ENCODE data around the gene REM1.
"Not testable (repeated sequence)": the region's sequence is repeated elsewhere in the genome, so short reads cannot be mapped to it uniquely, and the experiment has no call there.

The REM1 gene

GRCh38 chr20:31517373-31517772, 42.3 kb downstream of the REM1 start (continued):
- TF ChIP-seq PRDM10 (tag by site-specific recombination; IDR thresholded peaks at IDR 0.05) (peak; percentile 97), SCRT2 (tag by site-specific recombination; IDR thresholded peaks at IDR 0.05) (peak; percentile 86), ZNF654 (tag by site-specific recombination; IDR thresholded peaks at IDR 0.05; ENCODE audit: low read depth) (peak; percentile 24), SP2 (tag by site-specific recombination; IDR thresholded peaks at IDR 0.05) (peak; percentile 49), ZIC2 (tag by site-specific recombination; IDR thresholded peaks at IDR 0.05) (peak; percentile 46; the same call in 1 of the 2 replicates), ZBTB8A (tag by site-specific recombination; IDR thresholded peaks at IDR 0.05) (0 out of 2 replicates have a peak, but pooled peaks have one; percentile 48), ZNF341 (tag by site-specific recombination; IDR thresholded peaks at IDR 0.05; ENCODE audit: low read depth) (0 out of 2 replicates have a peak, but pooled peaks have one; percentile 12), CTCF (tag by site-specific recombination; IDR thresholded peaks at IDR 0.05) (peak; percentile 44)

- peaks cover 0 to 63% of the 10 kb centered on the region in 2 experiments; a peak in 2 of 3 replicates for H3K36me3 ChIP-seq (ENCODE audit: control insufficient read depth in 2 of 2, insufficient read depth in 1 of 2, low read length in 2 of 2)
- H3K27ac ChIP-seq (ENCODE audit: extremely low read depth, low read depth, low read length); H3K9me3 ChIP-seq (ENCODE audit: control insufficient read depth, insufficient read depth, low read depth, low read length); H3K4me3 ChIP-seq (ENCODE audit: low read depth, low read length); H3K4me1 ChIP-seq (ENCODE audit: control insufficient read depth, insufficient read depth, low read length); POLR2A ChIA-PET: not testable (repeated sequence)
- CTCF ChIA-PET, result interaction anchor here (0.5 to 1.9 kb wide), 7 partner anchors 18 to 93 kb away, joined by 3 to 10 read pairs (median 4); no protein-coding TSS in a partner anchor
Measured at GRCh38 chr20:31521267-31521666, 46.2 kb downstream of the REM1 start.

- CTCF ChIA-PET, result interaction anchor here (0.6 to 0.9 kb wide), 2 partner anchors 8 to 37 kb away, joined by 3 to 4 read pairs; no protein-coding TSS in a partner anchor
- no peak for TF ChIP-seq ZNF138 (tag by site-specific recombination; IDR thresholded peaks at IDR 0.05; ENCODE audit: borderline replicate concordance)
- TF ChIP-seq ZNF214 (tag by site-specific recombination; IDR thresholded peaks at IDR 0.05; ENCODE audit: borderline replicate concordance), result no peak
- no peak for TF ChIP-seq ZNF148 (tag by site-specific recombination; IDR thresholded peaks at IDR 0.05; ENCODE audit: borderline replicate concordance)
- no peak for TF ChIP-seq ZBTB21 (tag by site-specific recombination; IDR thresholded peaks at IDR 0.05)
- TF ChIP-seq PBX3 (CRISPR knock-in tag; IDR thresholded peaks at IDR 0.05), result no peak
- TF ChIP-seq ZNF639 (tag by site-specific recombination; IDR thresholded peaks at IDR 0.05), result no peak
- no peak for TF ChIP-seq ZNF223 (tag by site-specific recombination; IDR thresholded peaks at IDR 0.05)
- no peak for TF ChIP-seq ZNF658 (tag by site-specific recombination; IDR thresholded peaks at IDR 0.05)
- TF ChIP-seq ZBTB49 (tag by site-specific recombination; IDR thresholded peaks at IDR 0.05; ENCODE audit: low read depth), result no peak
- no peak for TF ChIP-seq ZSCAN16 (tag by site-specific recombination; IDR thresholded peaks at IDR 0.05)
- no peak for TF ChIP-seq MYNN (tag by site-specific recombination; IDR thresholded peaks at IDR 0.05; ENCODE audit: borderline replicate concordance)
- TF ChIP-seq ZNF48 (tag by site-specific recombination; IDR thresholded peaks at IDR 0.05), result no peak
Measured at GRCh38 chr20:31522731-31523130, 47.6 kb downstream of the REM1 start.

More at GRCh38 chr20:31522731-31523130, 47.6 kb downstream of the REM1 start:
- Histone ChIP-seq H3K36me3 (ENCODE audit: control insufficient read depth in 2 of 2, insufficient read depth in 1 of 2, low read length in 2 of 2) (peaks cover 9 to 63% of the 10 kb centered on the region in 2 experiments), H3K27ac (ENCODE audit: extremely low read depth, low read depth, low read length) (no peak overlapping the region), H3K4me1 (ENCODE audit: control insufficient read depth, insufficient read depth, low read length) (no peaks in the 10 kb centered on the region), H3K4me3 (ENCODE audit: low read depth, low read length) (no peak overlapping the region), H3K9me3 (ENCODE audit: control insufficient read depth, insufficient read depth, low read depth, low read length) (no peaks in the 10 kb centered on the region)
- POLR2A ChIA-PET, result interaction anchor here (1.2 kb wide), 1 partner anchor 50 kb away, joined by 3 read pairs; no protein-coding TSS in a partner anchor
